A673 (cell line): ENCODE data around the gene SMYD3.

Source experiments
- CTCF ChIP-seq: fragments of 300-800, 200-600 bp; sonication (generic); conservative IDR thresholded peaks from 2 replicates; pipeline ENCODE4 v1.5.1; 2017; ENCODE audit warnings: low read depth, mild to moderate bottlenecking, antibody characterized with exemption, low read length, moderate library complexity, mixed read lengths
- EZH2 ChIP-seq: fragments of 200-600 bp; sonication (generic); IDR thresholded peaks from 2 replicates; pipeline ENCODE4 v1.6.1; 2017; ENCODE audit warnings: borderline replicate concordance, low read depth, mild to moderate bottlenecking, mixed read lengths, antibody characterized with exemption, low read length; ENCODE audit not compliant: poor library complexity, severe bottlenecking

DNA sequence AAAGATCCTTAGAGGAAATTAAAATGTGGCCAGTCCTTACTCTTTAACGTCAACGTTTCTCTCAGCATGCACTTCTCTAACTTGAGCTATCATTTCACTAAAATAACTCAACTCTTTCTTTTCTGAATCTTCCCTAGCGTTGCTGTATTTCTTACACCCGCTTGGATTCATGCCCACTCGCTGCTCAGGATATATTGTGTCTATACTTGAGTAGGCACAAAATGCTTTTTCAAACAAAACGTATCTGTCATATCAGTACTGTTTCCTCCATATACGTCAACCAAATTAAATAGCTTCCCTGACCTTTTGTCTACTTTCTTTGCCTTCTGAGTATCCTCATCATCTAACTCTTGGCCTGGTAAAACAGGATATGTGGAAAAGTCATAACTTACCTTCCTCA is 549.7 kb downstream of the SMYD3 start:
- TF ChIP-seq CTCF = no peak
- TF ChIP-seq EZH2 = no peak
